ENCODE data around the gene SGF29.
"Not testable (repeated sequence)": the region's sequence is repeated elsewhere in the genome, so short reads cannot be mapped to it uniquely, and the experiment has no call there.

SGF29 gene

DNA sequence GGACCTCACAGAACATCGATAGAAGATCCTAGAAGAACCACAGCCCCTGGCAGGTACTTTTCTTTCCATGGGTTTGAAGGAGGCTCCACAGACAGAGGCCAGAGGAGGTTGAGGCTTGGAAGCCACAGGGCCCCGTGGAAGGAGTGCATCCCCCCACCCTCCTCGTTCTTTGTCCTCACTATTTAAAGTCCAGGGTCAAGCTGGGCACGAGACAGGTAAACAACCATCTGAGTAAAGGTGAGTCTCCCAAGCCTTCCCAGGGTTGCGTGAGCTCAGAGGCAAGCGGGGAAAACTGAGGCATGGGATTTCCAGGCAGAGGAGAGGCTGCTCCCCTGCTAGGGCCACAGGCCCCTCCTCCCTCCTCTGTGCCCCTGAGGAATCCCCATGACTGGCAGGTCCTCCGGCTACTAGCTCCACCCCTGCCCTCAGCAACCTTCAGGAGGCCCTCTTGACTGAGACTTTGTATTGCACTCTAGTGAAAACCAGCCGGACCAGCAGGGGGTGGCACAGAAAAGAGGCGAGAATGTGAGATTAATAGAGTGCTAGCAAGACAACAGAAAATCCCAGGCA, 44.1 kb downstream of the SGF29 start:
- no peak for DNase-seq

DNA sequence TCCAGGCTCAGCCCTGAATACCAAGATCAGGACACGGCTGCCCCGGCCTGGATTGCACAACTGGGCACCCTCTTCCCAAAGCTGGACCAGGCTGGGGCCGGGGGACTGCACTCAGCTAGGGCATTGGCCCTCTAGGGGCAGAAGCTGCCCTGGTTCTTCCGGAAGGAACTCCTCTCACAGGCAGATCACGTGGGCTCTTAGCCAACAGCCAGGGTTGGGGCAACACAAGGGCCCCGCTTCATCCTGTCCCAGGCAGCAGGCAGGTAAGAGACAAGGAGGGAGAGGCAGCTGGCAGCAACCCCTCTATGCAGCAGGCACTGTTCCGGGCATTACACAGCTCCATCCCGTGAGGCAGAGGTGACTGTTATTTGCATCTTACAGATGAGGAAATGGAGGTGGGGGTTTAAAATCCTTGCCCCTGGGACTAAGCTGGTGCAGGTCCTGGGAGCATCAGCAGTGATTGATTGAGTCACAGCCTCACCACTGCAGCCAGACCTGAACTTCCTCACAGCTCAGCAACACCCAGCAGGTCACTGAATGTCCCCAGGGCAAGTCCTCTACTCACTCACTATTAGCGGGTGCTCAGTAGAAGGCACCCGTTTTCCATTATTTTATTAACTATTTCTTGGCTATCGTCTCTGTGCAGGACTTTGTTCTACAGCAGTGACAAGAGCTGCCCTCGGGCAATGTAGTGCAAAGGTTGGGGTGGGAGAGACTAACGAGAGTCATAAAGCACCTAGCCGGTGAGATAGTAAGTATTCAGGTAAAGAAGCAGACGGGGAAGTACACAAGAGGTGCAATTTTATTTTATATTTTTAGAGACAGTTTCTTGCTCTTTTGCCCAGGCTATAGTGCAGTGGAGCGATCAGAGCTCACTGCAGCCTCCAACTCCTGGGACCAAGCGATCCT, 45.9 kb downstream of the SGF29 start:
- not testable (repeated sequence) for DNase-seq

DNA sequence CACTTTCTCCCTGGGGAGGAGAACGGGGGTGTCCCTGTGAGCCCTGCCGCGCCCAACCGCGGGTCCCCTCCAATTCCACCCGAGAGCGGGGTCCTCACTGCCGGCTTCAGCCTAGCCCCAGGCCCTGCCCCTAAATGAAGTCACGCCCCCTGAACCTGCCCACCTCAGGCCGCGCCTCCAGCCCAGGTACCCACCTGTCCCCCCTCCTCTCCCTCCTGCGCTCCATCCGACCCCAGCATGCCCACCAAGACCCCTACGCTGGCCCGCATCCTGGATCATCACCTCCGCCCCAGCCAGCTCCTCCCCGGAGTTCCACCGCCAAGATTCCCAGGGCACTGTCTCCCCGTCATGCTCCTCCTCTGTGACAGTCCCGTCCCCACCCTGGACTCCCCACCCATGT, 47.2 kb downstream of the SGF29 start:
- DNase-seq: not testable (repeated sequence)

DNA sequence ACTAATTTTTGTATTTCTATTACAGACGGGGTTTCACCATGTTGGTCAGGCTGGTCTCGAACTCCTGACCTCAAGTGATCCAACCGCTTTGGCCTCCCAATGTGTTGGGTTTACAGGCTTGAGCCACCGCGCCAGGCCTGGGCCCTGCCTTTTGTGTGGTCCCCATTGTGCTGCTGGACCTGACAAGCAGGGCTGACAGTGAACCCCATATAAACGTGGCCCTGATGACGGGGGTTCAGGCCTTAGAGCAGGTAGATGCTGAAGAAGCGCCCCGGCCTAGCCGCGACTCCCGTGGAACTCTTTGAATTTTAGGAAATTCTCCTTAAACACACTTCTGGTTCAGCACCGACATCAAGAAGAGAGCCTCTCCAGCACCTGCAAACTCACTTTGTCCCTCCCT, 47.9 kb downstream of the SGF29 start:
- DNase-seq: not testable (repeated sequence)

DNA sequence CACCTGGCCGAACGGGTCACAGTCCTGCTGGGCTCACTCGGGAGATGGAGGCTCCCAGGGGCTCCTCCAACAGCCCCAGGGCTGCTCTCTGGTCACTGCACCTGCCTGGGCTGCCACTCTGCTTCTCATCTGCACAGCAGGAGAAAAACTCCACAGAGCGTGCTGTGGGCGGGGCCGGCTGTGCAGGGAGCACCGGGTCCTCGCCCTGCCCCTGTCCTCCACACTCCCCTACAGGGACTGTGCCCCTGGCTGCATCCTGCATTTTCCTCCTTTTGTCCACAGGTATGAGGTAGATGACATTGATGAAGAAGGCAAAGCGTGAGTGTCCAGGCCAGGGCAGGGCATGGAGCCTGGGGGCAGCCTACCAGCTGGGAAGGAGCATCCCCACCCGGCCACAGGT, 48.3 kb downstream of the SGF29 start:
- not testable (repeated sequence) for DNase-seq

DNA sequence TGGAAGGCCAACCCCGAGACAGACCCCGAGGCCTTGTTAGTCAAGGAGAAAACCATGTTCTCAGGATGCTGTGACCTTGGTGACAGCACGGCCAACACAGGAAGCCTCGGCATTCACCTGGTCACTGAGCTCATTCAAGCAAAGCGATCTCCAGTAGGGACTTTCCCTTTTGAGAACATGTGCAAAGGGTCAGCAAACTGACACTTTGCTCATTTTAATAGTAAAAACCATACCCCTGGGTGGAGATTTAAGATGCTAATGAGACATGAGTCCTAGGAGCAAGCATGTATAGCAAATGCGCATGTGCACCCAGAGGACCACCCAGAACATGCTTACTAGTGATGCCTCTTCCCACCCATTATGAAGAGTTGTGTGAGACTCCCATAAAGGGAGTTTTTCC, 48.8 kb downstream of the SGF29 start:
- DNase-seq: no peak

DNA sequence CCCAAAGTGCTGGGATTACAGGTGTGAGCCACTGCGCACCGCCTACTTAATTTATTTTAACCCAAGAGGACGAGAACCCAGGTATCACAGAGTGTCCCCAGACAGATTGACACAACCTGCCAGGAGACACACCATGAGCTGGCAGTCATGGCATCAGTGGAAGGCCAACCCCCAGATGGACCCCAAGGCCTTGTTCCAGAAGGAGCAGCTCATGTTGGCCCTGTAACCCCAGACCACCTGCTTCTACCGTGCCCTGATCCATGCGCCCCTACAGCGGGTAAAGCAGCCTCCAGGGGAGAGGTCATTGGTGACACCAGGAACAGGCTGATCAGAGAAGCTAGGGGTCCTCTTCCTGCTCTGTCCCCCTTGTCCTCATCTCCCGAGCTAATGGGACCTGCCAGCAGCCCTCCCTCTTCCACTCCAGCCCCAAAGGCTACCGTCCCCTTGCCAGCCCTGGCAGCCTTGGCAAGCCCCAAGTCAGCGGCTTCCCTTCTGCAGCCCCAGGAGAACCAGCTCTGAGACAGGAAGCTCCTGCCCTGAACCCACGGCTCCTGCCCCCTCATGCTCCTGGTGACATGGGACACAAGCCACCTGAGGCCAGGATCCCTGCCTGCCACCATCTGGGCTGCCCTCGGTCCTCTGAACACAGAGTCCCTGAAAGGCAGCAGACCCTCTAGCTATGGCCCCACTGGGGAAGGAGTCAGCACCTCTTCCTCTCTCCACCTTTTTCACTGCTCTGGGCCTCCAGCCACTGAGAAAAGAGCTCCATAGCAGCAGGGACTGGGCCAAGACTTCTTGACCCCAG, 49.9 kb downstream of the SGF29 start:
- DNase-seq: no peak

DNA sequence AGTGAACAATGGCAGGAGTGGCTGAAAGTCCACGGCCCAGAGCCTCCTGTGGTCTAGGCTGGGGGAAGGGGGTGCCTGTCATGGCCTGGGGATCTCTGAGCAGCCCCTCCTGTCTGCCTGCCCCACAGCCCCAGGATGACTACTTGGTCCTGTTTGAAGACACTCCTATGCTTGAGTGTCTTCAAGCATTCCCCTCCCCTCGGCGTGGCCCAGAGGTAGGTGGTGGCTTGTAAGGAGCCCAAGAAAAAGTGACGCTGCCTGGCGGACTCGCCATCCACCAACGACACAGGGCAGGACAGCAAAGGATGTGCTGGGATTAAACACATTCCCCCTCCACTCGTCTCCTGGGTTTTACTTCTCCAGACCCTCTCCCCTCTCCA, 50.5 kb downstream of the SGF29 start:
- DNase-seq: no peak

DNA sequence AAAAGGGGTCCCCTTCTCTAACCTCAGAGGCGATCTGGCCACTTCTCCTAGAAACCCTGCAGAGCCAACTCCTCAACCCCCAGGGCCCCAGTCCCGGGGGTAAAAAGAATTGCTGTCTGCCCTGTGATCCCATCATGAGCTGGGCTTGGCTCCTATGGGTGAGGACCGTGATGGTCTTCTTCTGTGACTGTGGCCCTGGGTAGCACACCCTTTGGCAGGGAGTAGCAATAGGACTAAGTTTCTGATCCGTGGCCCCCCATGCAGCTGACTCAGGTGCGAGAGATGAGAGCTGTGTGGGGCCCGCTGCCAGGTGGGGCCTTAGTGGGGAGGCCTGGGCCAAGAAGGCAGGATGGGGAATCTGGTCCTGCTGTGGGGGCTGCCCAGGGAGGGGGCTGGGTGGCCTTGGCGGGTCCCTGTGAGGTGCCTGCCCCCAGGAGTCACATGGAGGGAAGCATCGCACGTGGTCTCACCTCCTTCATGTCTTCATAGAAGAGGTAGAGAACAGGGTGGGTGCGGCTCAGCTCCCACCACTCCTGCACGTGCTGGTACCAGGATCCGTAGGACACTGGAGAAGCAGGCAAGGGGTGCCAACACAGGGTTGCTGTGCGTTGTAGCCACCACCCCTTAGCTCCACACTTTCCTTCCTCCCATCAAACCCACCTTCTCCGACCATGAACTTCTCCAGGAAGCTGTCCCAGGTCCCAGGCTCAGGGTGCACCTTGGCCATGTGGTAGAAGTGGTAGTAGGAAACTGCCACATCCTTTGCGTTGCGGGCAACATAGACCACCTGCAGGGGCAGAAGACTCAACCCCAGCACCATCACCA, 52.8 kb downstream of the SGF29 start:
- DNase-seq: no peak

DNA sequence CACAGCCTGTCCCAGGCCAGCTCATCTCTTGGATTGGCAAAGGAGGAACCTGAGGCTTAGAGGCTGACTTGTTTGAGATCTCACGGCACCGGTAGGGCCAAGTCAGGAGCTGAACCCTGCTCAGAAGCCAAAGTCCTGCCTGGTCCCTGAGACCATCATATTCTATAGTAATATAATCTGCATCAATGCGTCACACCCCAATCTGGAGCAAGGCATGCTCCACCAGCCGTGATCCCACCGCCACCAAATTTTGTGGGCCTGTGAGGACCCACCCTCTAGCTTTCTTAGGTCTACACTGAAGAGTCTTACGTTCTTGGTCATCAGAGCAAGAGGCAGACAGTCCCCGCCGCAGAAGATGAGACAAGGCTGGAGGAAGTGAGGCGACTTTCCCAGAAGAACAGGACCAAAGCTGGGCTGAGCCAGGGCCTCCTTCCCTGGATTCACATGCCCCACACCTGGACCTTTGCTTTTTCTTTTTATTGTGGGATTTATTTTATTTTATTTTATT, 53.5 kb downstream of the SGF29 start:
- no peak for DNase-seq

DNA sequence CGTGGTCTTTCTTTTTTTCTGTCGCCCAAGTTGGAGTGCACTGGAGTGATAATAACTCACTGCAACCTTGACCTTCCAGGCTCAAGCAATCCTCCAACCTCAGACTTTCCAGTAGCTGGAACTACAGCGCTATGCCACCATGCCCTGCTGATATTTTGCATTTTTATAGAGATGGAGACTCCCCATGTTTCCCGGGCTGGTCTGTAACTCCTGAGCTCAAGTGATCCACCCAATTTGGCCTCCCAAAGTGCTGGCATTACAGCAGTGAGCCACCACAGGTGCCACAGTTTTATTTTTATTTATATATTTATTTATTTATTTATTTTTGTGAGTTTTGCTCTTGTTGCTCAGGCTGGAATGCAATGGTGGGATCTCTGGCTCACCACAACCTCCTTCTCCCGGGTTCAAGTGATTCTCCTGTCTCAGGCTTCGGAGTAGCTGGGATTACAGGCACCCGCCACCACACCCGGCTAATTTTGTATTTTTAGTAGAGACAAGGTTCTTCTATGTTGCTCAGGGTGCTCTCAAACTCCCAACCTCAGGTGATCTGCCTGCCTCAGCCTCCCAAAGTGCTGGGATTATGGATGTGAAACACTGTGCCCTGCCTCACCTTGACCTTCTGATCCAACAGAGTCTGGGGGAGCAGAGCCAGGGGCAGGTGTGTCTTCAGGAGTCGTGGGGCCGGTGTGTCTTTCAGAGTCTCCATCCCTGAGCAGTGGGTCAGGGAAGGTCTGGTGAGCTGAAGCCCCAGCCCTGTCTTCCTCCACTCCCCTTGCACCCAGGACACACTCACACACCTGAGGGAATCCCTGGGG, 54.2 kb downstream of the SGF29 start:
- DNase-seq: not testable (repeated sequence)

DNA sequence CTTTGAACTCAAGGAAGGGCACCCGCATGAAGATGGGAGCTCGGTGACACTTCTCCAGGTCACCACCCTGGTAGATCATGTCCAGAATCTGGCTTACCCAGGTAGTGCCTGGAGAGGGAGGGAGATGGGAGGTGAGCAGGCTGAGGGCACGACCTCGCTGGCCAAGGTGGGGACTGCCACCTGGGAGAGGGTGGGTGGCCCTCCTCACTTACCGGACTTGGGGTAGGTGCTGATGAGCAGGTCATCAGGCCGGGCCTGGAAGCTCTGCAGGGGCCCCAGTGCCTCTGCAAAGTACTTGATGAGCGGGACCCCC, 54.7 kb downstream of the SGF29 start:
- not testable (repeated sequence) for DNase-seq

DNA sequence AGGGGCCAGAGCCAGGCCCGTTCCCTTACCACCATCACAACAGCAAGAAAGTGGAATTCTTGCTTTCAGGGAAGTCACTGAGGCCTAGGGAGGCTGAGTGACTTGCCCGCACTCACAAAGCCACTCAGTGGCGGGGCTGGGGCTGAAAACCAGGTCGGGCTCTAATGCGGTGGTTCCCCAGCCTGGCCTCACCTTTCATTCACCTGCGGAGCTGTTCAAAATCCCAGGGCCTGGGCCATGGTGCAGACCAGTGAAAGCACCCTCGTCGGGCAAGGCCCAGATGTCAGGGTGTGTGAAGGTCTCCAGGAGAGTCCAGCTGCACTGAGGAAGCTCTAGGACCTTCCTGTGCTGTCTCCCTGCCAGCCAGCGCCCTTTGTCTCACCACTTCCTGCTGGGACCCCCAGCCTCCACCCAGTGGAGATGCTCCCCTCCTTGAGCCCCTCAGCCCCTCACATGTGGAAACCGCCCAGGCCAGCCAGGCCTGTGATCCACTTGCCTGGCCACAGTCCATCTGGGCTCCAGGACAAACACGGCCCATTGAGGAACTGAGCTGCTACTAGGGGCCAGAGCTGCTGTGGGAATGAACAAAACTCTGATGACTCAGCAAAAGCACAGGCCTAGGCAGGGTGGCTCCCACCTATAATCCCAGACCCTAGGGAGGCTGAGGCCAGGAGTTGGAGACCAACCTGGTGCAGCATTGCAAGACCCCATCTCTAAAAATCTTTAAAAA, 55.3 kb downstream of the SGF29 start:
- not testable (repeated sequence) for DNase-seq

DNA sequence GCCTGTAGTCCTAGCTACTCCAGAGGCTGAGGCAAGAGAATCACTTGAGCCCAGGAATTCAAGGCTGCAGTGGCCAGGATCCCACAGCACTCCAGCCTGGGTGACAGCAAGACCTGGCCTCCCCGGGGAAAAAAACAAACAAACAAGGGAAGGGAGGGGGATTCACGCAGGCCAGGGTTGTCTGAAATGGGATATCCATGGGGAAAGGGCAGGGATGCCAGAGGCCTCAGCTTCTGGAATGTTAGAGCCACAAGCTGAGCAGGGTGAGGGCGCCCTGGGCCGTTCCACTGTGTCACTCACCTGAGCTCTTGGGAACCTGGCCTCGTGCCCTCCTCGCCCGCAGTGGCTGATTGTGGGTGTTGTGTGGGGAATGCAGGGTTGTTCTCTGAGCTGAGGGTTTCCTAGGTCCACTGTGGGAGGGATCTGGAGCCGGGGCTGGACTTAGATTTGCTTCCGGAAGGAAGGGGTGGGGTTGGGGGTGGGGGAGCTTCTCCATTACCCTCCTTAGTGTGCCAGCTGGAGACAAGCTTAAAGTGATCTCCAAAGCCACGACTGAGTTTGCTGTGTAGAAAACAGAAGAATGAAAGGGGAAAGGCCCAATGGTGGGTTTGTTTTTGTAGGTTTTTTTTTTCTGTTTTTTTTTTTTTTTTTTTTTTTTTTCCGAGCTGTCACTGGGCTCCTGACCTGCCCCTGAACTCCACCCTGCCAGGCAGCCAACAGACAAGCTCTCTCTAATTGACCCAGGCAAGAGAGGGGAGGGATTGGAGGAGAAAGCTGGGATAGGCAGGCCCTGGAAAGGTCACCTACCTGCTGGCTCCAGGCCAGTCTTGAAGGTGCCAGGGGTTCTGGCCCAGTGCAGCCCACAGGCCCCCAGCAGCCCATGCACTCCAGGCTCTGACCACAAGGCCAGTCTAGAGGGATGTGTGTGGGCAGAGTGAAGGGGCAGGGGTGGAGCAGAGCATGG, 56.2 kb downstream of the SGF29 start, which contains the start of gene SULT1A1:
Gene SULT1A1, minus strand, starts transcription at position 414 of the 964 bp plus-strand sequence. CDS start 1,189 bp downstream, outside the sequence.
- DNase-seq: no peak

DNA sequence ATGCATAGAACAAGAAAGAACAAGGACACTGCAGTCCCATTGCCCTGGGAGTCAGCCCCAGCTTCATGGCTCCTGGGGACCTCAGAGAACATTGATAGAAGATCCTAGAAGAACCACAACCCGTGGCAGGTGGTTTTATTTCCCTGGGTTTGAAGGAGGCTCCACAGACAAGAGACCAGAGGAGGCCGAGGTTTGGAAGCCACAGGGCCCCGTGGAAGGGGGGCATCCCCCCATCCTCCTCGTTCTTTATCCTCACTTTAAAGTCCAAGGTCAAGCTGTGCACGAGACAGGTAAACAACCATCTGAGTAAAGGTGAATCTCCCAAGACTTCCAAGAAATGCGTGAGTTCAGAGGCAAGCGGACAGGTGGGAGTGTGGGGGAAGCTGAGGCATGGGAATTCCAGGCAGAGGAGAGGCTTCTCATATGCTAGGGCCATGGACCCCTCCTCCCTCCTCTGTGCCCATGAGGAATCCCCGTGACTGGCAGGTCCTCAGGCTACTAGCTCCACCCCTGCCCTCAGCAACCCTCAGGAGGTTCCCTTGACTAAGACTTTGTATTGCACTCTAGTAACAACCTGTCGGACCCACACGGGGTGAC, 57.0 kb downstream of the SGF29 start:
- no peak for DNase-seq

DNA sequence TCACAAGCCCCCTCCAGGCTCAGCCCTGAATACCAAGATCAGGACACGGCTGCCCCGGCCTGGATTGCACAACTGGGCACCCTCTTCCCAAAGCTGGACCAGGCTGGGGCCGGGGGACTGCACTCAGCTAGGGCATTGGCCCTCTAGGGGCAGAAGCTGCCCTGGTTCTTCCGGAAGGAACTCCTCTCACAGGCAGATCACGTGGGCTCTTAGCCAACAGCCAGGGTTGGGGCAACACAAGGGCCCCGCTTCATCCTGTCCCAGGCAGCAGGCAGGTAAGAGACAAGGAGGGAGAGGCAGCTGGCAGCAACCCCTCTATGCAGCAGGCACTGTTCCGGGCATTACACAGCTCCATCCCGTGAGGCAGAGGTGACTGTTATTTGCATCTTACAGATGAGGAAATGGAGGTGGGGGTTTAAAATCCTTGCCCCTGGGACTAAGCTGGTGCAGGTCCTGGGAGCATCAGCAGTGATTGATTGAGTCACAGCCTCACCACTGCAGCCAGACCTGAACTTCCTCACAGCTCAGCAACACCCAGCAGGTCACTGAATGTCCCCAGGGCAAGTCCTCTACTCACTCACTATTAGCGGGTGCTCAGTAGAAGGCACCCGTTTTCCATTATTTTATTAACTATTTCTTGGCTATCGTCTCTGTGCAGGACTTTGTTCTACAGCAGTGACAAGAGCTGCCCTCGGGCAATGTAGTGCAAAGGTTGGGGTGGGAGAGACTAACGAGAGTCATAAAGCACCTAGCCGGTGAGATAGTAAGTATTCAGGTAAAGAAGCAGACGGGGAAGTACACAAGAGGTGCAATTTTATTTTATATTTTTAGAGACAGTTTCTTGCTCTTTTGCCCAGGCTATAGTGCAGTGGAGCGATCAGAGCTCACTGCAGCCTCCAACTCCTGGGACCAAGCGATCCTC, 58.9 kb downstream of the SGF29 start:
- not testable (repeated sequence) for DNase-seq

DNA sequence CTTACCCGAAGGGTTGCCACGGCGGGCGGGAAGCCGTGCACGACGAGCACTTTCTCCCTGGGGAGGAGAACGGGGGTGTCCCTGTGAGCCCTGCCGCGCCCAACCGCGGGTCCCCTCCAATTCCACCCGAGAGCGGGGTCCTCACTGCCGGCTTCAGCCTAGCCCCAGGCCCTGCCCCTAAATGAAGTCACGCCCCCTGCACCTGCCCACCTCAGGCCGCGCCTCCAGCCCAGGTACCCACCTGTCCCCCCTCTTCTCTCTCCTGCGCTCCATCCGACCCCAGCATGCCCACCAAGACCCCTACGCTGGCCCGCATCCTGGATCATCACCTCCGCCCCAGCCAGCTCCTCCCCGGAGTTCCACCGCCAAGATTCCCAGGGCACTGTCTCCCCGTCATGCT, 60.2 kb downstream of the SGF29 start:
- DNase-seq: not testable (repeated sequence)

DNA sequence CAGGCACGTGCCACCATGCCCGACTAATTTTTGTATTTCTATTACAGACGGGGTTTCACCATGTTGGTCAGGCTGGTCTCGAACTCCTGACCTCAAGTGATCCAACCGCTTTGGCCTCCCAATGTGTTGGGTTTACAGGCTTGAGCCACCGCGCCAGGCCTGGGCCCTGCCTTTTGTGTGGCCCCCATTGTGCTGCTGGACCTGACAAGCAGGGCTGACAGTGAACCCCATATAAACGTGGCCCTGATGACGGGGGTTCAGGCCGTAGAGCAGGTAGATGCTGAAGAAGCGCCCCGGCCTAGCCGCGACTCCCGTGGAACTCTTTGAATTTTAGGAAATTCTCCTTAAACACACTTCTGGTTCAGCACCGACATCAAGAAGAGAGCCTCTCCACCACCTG, 60.8 kb downstream of the SGF29 start:
- DNase-seq: not testable (repeated sequence)
